NCI-H774 (cell line): ENCODE results near the gene NRXN2.

Experiments used
- DNase-seq: peaks from one replicate; lab custom pipeline; 2025; lab: John Stamatoyannopoulos, UW

Gene NRXN2

GRCh38 chr11:64723117-64723906, at the start of gene NRXN2:
Gene NRXN2, minus strand, starts transcription at chr11:64723197. Its CDS starts 9,498 bp downstream, at chr11:64713699.
- peak; percentile 82 for DNase-seq

- no peak for DNase-seq
These were observed 49.5 kb upstream of the NRXN2 start for GRCh38 chr11:64772303-64773018.

GRCh38 chr11:64771861-64772260, 48.9 kb upstream of the NRXN2 start:
- DNase-seq: no peak

GRCh38 chr11:64770120-64770519, 47.1 kb upstream of the NRXN2 start:
- DNase-seq: no peak

GRCh38 chr11:64769283-64769682, 46.3 kb upstream of the NRXN2 start:
- no peak for DNase-seq

- DNase-seq: no peak
These were observed 45.3 kb upstream of the NRXN2 start for GRCh38 chr11:64768300-64768694.

- DNase-seq: no peak
These were observed 44.6 kb upstream of the NRXN2 start for GRCh38 chr11:64767344-64768299.

GRCh38 chr11:64766881-64767280, 43.9 kb upstream of the NRXN2 start:
- DNase-seq: no peak

- DNase-seq: no peak
These were observed 43.1 kb upstream of the NRXN2 start for GRCh38 chr11:64765851-64766665.

- DNase-seq: no peak
These were observed 42.4 kb upstream of the NRXN2 start for GRCh38 chr11:64765291-64765850.

GRCh38 chr11:64764753-64765152, 41.8 kb upstream of the NRXN2 start:
- no peak for DNase-seq

GRCh38 chr11:64764040-64764611, 41.1 kb upstream of the NRXN2 start:
- DNase-seq: no peak

- DNase-seq: no peak
These were observed 40.6 kb upstream of the NRXN2 start for GRCh38 chr11:64763526-64764039.

- DNase-seq: no peak
These were observed 39.9 kb upstream of the NRXN2 start for GRCh38 chr11:64762674-64763525.

- DNase-seq: no peak
These were observed 39.3 kb upstream of the NRXN2 start for GRCh38 chr11:64762277-64762673.

- no peak for DNase-seq
These were observed 37.9 kb upstream of the NRXN2 start for GRCh38 chr11:64760759-64761420.

- no peak for DNase-seq
These were observed 37.0 kb upstream of the NRXN2 start, which contains the start of gene PYGM for GRCh38 chr11:64759722-64760719. Gene PYGM, minus strand, starts transcription at chr11:64759974. Its CDS starts 76 bp downstream, at chr11:64759898.
